Neuronal stem cell (in vitro differentiated cells): ENCODE results near the gene ZNF407.

ENCODE experiments used
- DNase-seq: peaks from one replicate; pipeline ENCODE4 v3.0.0-alpha.2; 2013; ENCODE audit warnings: low spot score
- H2AFZ ChIP-seq: one replicate; pipeline ENCODE4 v1.6.1; 2013; ENCODE audit warnings: mild to moderate bottlenecking, low read length, inconsistent platforms
- H2AK5ac ChIP-seq: 2 replicates; pipeline ENCODE4 v1.6.1; 2013; ENCODE audit warnings: low read depth, mild to moderate bottlenecking, inconsistent platforms, low read length, moderate library complexity, mixed read lengths
- H2BK120ac ChIP-seq: 2 replicates; pipeline ENCODE4 v1.6.1; 2013; ENCODE audit warnings: low read depth, mild to moderate bottlenecking, inconsistent platforms, low read length, moderate library complexity, mixed read lengths
- H2BK12ac ChIP-seq: one replicate; pipeline ENCODE4 v1.6.1; 2013; ENCODE audit warnings: low read length, inconsistent platforms
- H2BK15ac ChIP-seq: 2 replicates; pipeline ENCODE4 v1.6.1; 2013; ENCODE audit warnings: mild to moderate bottlenecking, low read length, inconsistent platforms, mixed read lengths
- H2BK5ac ChIP-seq: one replicate; pipeline ENCODE4 v1.6.1; 2013; ENCODE audit warnings: inconsistent platforms, mild to moderate bottlenecking, low read length, moderate library complexity
- H3K14ac ChIP-seq: one replicate; pipeline ENCODE4 v1.6.1; 2013; ENCODE audit warnings: low read length, inconsistent platforms
- H3K18ac ChIP-seq: 2 replicates; pipeline ENCODE4 v1.6.1; 2013; ENCODE audit warnings: low read length, inconsistent platforms
- H3K23ac ChIP-seq: 2 replicates; pipeline ENCODE4 v1.6.1; 2013; ENCODE audit warnings: low read depth, mild to moderate bottlenecking, mixed read lengths, low read length, inconsistent platforms; ENCODE audit not compliant: poor library complexity
- H3K27ac ChIP-seq: replicated peaks from 3 replicates; pipeline ENCODE4 v1.5.1; 2013; ENCODE audit warnings: low read length, inconsistent platforms
- H3K27me3 ChIP-seq, 3 experiments: 2 replicates each; pipeline ENCODE4 v1.6.1; 2013; ENCODE audit warnings: low read length in 3 of 3, mild to moderate bottlenecking in 2 of 3, inconsistent platforms in 1 of 3, low read depth in 1 of 3, mixed read lengths in 1 of 3, moderate library complexity in 1 of 3; ENCODE audit not compliant: control insufficient read depth in 3 of 3, insufficient read depth in 3 of 3
- H3K36me3 ChIP-seq, 2 donors: replicated peaks in 1 of 2; 2 replicates each; pipeline ENCODE4 v1.6.1; 2013; ENCODE audit warnings: low read length in 2 of 2; ENCODE audit not compliant: control insufficient read depth in 2 of 2, insufficient read depth in 2 of 2
- H3K4ac ChIP-seq: 2 replicates; pipeline ENCODE4 v1.6.1; 2013; ENCODE audit warnings: inconsistent platforms, mild to moderate bottlenecking, low read length, moderate library complexity
- H3K4me1 ChIP-seq, 2 donors: 1 replicate in 1 of 2; 2 replicates in 1 of 2; pipeline ENCODE4 v1.6.1; 2013; ENCODE audit warnings: low read length in 2 of 2, low read depth in 1 of 2; ENCODE audit not compliant: control insufficient read depth in 2 of 2, insufficient read depth in 1 of 2
- H3K4me2 ChIP-seq: one replicate; pipeline ENCODE4 v1.6.1; 2013; ENCODE audit warnings: mild to moderate bottlenecking, low read length, inconsistent platforms; ENCODE audit not compliant: insufficient read depth, poor library complexity, severe bottlenecking
- H3K4me3 ChIP-seq, 2 donors: 2 replicates each; pipeline ENCODE4 v1.5.1; 2013; ENCODE audit warnings: low read length in 2 of 2, mild to moderate bottlenecking in 2 of 2, inconsistent platforms in 1 of 2, moderate library complexity in 1 of 2
- H3K79me1 ChIP-seq: one replicate; pipeline ENCODE4 v1.6.1; 2013; ENCODE audit warnings: low read depth, mild to moderate bottlenecking, inconsistent platforms, low read length, moderate library complexity
- H3K9ac ChIP-seq: one replicate; pipeline ENCODE4 v1.6.1; 2013; ENCODE audit warnings: mild to moderate bottlenecking, low read depth, low read length, inconsistent platforms; ENCODE audit not compliant: poor library complexity
- H3K9me3 ChIP-seq, 2 donors: replicated peaks in 1 of 2; 2 replicates each; pipeline versions ENCODE3 to v1.6.1; 2013; ENCODE audit warnings: low read length in 2 of 2, mild to moderate bottlenecking in 2 of 2, inconsistent platforms in 1 of 2, low read depth in 1 of 2, mixed read lengths in 1 of 2, moderate library complexity in 1 of 2; ENCODE audit not compliant: control insufficient read depth in 2 of 2, insufficient read depth in 1 of 2
- H4K8ac ChIP-seq: one replicate; pipeline ENCODE4 v1.6.1; 2013; ENCODE audit warnings: low read depth, mild to moderate bottlenecking, inconsistent platforms, low read length, moderate library complexity
- H4K91ac ChIP-seq: one replicate; pipeline ENCODE4 v1.6.1; 2013; ENCODE audit warnings: low read length, low read depth, mild to moderate bottlenecking, inconsistent platforms; ENCODE audit not compliant: poor library complexity
- WGBS, 2 donors: extraction: QIAGEN DNeasy Blood & Tissue Kit; methylation state at CpG; one replicate each; pipeline ENCODE4 v1.1.7; 2013; ENCODE audit warnings: missing lambda C conversion rate in 2 of 2, mixed read lengths in 1 of 2; ENCODE audit not compliant: insufficient read length in 2 of 2, insufficient replicate concordance in 1 of 2; ENCODE audit errors: extremely low coverage in 2 of 2; 5-methylcytosine and 5-hydroxymethylcytosine counted together

ZNF407 gene

DNA sequence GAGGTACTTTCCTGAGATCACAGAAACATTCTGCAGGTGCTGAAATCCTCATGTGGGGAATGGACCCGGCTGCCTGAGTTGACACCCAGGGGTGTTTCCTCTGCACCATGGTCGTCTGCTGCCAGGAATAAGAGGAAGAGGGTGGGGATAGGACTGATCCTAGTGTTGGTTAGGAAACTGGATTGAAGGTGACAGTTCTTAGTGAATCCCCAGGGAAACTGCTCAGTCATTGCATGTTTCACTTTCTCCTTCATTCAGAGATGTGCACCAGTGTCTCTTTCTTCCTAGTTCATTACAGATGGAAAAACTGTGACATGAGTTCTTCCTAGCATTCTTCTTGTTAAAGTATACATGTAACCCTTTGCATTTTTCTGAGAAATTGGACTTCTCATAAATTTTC, 317.0 kb downstream of the ZNF407 start:
- no peak overlapping the region for H4K8ac ChIP-seq
- H4K91ac ChIP-seq: no peak overlapping the region
- H3K18ac ChIP-seq: no peak overlapping the region
- H2AK5ac ChIP-seq: no peak overlapping the region
- H2AFZ ChIP-seq: no peak overlapping the region
- H3K4me3 ChIP-seq: no peak overlapping the region
- H2BK5ac ChIP-seq: no peak overlapping the region
- no peak overlapping the region for H3K27ac ChIP-seq
- no peaks in the 10 kb centered on the region for H3K4me1 ChIP-seq
- no peak overlapping the region for H2BK15ac ChIP-seq
- no peaks in the 10 kb centered on the region for H3K36me3 ChIP-seq
- H3K4me2 ChIP-seq: no peak overlapping the region
- no peak for DNase-seq
- H3K14ac ChIP-seq: no peak overlapping the region
- H2BK120ac ChIP-seq: no peak overlapping the region
- H3K9ac ChIP-seq: no peak overlapping the region
- no peak overlapping the region for H2BK12ac ChIP-seq
- WGBS, 2 donors: no CpG with 5 or more reads among the region's 2 CpGs
- no peaks in the 10 kb centered on the region for H3K9me3 ChIP-seq
- no peak overlapping the region for H3K23ac ChIP-seq
- no peaks in the 10 kb centered on the region for H3K79me1 ChIP-seq
- H3K4ac ChIP-seq: no peak overlapping the region
- no peaks in the 10 kb centered on the region for H3K27me3 ChIP-seq

- 100% methylated on average over 1 of the region's 5 CpGs; no CpG with 5 or more reads in 1 of the 2 donors for WGBS, 2 donors
These were observed 319.2 kb downstream of the ZNF407 start for GRCh38 chr18:74916773-74917393.

GRCh38 chr18:74918276-74918790, 320.7 kb downstream of the ZNF407 start:
- Histone ChIP-seq H3K4me2 (no peak overlapping the region), H3K27me3 (no peaks in the 10 kb centered on the region), H3K4ac (no peak overlapping the region), H4K91ac (no peak overlapping the region), H2BK5ac (no peak overlapping the region), H4K8ac (no peak overlapping the region), H2AFZ (no peak overlapping the region), H2BK15ac (no peak overlapping the region), H2BK120ac (no peak overlapping the region), H2AK5ac (no peak overlapping the region), H3K4me1 (no peaks in the 10 kb centered on the region), H3K79me1 (no peaks in the 10 kb centered on the region), H3K14ac (no peak overlapping the region), H3K9ac (no peak overlapping the region), H3K18ac (no peak overlapping the region), H3K9me3 (no peaks in the 10 kb centered on the region), H3K4me3 (no peak overlapping the region), H3K27ac (no peak overlapping the region), H2BK12ac (no peak overlapping the region), H3K36me3 (no peaks in the 10 kb centered on the region), H3K23ac (no peak overlapping the region)
- no CpG with 5 or more reads among the region's 3 CpGs for WGBS, 2 donors
- no peak for DNase-seq

More at GRCh38 chr18:74916773-74917393, 319.2 kb downstream of the ZNF407 start:
- DNase-seq: no peak
- Histone ChIP-seq H3K36me3 (no peaks in the 10 kb centered on the region), H3K18ac (no peak overlapping the region), H3K4me1 (no peaks in the 10 kb centered on the region), H4K8ac (no peak overlapping the region), H3K9me3 (no peaks in the 10 kb centered on the region), H2AFZ (no peak overlapping the region), H3K4me2 (no peak overlapping the region), H3K27ac (no peak overlapping the region), H3K4me3 (no peak overlapping the region), H3K23ac (no peak overlapping the region), H4K91ac (no peak overlapping the region), H3K27me3 (no peaks in the 10 kb centered on the region), H3K14ac (no peak overlapping the region), H3K79me1 (no peaks in the 10 kb centered on the region), H2AK5ac (no peak overlapping the region), H3K9ac (no peak overlapping the region), H2BK5ac (no peak overlapping the region), H2BK120ac (no peak overlapping the region), H2BK12ac (no peak overlapping the region), H2BK15ac (no peak overlapping the region), H3K4ac (no peak overlapping the region)

DNA sequence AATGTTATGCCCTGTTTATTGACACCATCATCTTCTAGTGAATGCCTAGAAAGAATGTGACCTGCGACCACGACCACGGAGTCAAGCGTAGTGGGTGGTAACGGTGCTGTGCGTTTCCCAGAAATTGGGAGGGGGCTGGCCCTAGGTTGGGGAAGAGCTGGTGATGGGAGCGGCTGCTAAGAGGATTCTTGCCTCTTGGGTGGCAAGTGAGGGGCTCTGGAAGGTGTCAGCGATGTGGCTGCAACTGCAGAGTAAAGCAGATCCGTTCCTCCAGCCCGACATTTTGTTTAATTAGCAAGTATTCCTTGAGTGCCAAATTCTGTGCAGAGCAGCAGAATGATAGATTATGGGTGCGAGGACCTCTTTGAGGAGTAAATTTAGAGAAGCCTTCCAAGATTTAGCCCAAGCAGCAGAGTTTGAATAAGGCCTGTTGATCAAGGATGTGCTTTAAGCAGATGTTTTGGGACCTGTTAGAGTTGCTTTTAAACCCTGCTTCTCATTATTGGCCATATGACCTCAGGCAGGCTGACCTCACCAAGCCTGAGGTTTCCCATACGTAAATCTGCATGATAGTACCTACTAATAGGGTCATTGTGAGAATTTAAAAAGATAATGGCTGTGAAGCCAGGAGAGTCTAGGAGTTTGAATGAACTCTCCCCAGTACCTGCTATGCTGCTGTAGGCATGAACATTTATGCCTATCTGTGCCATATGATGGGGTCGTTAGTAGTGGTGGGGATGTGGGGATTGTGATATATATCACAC, 323.6 kb downstream of the ZNF407 start:
- H3K27me3 ChIP-seq: no peaks in the 10 kb centered on the region
- H2BK15ac ChIP-seq: no peak overlapping the region
- no peaks in the 10 kb centered on the region for H3K4me1 ChIP-seq
- no peak overlapping the region for H2AK5ac ChIP-seq
- H3K4ac ChIP-seq: no peak overlapping the region
- no peak overlapping the region for H3K9ac ChIP-seq
- H3K79me1 ChIP-seq: no peaks in the 10 kb centered on the region
- no peaks in the 10 kb centered on the region for H3K36me3 ChIP-seq
- DNase-seq: no peak
- no peak overlapping the region for H2BK12ac ChIP-seq
- no peak overlapping the region for H3K4me2 ChIP-seq
- H2AFZ ChIP-seq: no peak overlapping the region
- no peak overlapping the region for H3K14ac ChIP-seq
- H3K4me3 ChIP-seq: no peak overlapping the region
- WGBS, 2 donors: no CpG with 5 or more reads among the region's 13 CpGs
- H2BK120ac ChIP-seq: no peak overlapping the region
- no peak overlapping the region for H4K8ac ChIP-seq
- H3K23ac ChIP-seq: no peak overlapping the region
- H4K91ac ChIP-seq: no peak overlapping the region
- no peak overlapping the region for H2BK5ac ChIP-seq
- no peaks in the 10 kb centered on the region for H3K9me3 ChIP-seq
- H3K27ac ChIP-seq: no peak overlapping the region
- no peak overlapping the region for H3K18ac ChIP-seq
